ENCODE data around the gene KIAA1328.

Gene KIAA1328

GRCh38 chr18:37274309-37275236 lies 445.6 kb downstream of the KIAA1328 start:
- no peak for DNase-seq (ENCODE audit: low read depth in 1 of 2, low spot score in 1 of 2)

GRCh38 chr18:37275237-37275741 lies 446.4 kb downstream of the KIAA1328 start:
- DNase-seq (ENCODE audit: low read depth in 1 of 2, low spot score in 1 of 2) = no peak

- no peak for DNase-seq (ENCODE audit: low read depth in 1 of 2, low spot score in 1 of 2)
Measured at GRCh38 chr18:37276111-37276890, 447.4 kb downstream of the KIAA1328 start.

GRCh38 chr18:37277804-37278203 lies 448.9 kb downstream of the KIAA1328 start:
- no peak for DNase-seq (ENCODE audit: low read depth in 1 of 2, low spot score in 1 of 2)
